Parathyroid adenoma (tissue), 2 donors: Measurements from ENCODE around the gene PTPN3.

Experiments used
- H2AFZ ChIP-seq: fragments of 300-600 bp; sonication (generic); one replicate; pipeline ENCODE4 v1.7.0; 2017; ENCODE audit warnings: antibody characterized with exemption, mild to moderate bottlenecking
- H3K27ac ChIP-seq: fragments of 300-600 bp; sonication (generic); one replicate; pipeline ENCODE4 v1.7.0; 2017
- H3K27me3 ChIP-seq: fragments of 300-600 bp; sonication (generic); one replicate; pipeline ENCODE4 v1.7.0; 2017; ENCODE audit warnings: low read length; ENCODE audit not compliant: control insufficient read depth, insufficient read depth
- H3K36me3 ChIP-seq: fragments of 300-600 bp; sonication (generic); one replicate; pipeline ENCODE4 v1.7.0; 2017; ENCODE audit warnings: low read length; ENCODE audit not compliant: control insufficient read depth, insufficient read depth
- H3K4me1 ChIP-seq: fragments of 300-600 bp; sonication (generic); one replicate; pipeline ENCODE4 v1.7.0; 2017; ENCODE audit warnings: control low read depth
- H3K4me2 ChIP-seq: fragments of 300-600 bp; sonication (generic); one replicate; pipeline ENCODE4 v1.7.0; 2017; ENCODE audit warnings: low read length
- H3K4me3 ChIP-seq: fragments of 300-600 bp; sonication (generic); one replicate; pipeline ENCODE4 v1.7.0; 2017; ENCODE audit warnings: low read depth, low read length
- H3K79me2 ChIP-seq: fragments of 300-600 bp; sonication (generic); one replicate; pipeline ENCODE4 v1.7.0; 2017; ENCODE audit warnings: control low read depth
- H3K9ac ChIP-seq: fragments of 300-600 bp; sonication (generic); one replicate; pipeline ENCODE4 v1.7.0; 2017; ENCODE audit warnings: mild to moderate bottlenecking
- H3K9me3 ChIP-seq: fragments of 300-600 bp; sonication (generic); one replicate; pipeline ENCODE4 v1.7.0; 2017; ENCODE audit warnings: low read length; ENCODE audit not compliant: control insufficient read depth
- TF ChIP-seq, protein P1 (sequence below): fragments of 300-600 bp; sonication (generic); IDR thresholded peaks from one replicate; pipeline ENCODE4 v1.7.0; 2017; ENCODE audit warnings: antibody characterized with exemption, mild to moderate bottlenecking
- donor health status: primary hyperparathyroidism.

The PTPN3 gene

DNA sequence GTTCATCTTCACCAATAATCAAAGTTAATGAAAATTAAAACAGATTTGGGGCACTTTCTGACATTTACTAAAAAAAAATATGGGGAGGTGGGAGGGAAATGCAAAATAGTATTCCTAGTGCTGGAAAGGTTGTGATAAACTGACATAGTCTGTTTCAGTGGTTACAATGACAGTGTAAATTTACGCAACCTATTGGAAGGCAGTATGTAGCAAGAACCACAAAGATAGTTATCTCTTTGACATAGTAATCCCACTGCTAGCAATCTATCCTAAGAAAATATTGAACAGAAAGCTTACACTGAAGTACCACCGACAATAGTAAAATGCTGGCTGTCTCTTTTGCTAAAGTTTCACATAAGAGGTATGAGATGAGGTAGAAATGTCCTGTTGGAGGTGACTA is 162.2 kb downstream of the PTPN3 start:
- no peak overlapping the region for H3K9ac ChIP-seq
- peaks cover 8% of the 10 kb centered on the region for H3K4me1 ChIP-seq
- no peaks in the 10 kb centered on the region for H3K27me3 ChIP-seq
- peak overlapping the region; percentile 29 for H2AFZ ChIP-seq
- H3K9me3 ChIP-seq = no peaks in the 10 kb centered on the region
- no peaks in the 10 kb centered on the region for H3K36me3 ChIP-seq
- H3K4me3 ChIP-seq = no peak overlapping the region
- peak overlapping the region; percentile 12 for H3K27ac ChIP-seq
- no peak overlapping the region for H3K4me2 ChIP-seq
- no peaks in the 10 kb centered on the region for H3K79me2 ChIP-seq
- TF ChIP-seq, protein P1, sequence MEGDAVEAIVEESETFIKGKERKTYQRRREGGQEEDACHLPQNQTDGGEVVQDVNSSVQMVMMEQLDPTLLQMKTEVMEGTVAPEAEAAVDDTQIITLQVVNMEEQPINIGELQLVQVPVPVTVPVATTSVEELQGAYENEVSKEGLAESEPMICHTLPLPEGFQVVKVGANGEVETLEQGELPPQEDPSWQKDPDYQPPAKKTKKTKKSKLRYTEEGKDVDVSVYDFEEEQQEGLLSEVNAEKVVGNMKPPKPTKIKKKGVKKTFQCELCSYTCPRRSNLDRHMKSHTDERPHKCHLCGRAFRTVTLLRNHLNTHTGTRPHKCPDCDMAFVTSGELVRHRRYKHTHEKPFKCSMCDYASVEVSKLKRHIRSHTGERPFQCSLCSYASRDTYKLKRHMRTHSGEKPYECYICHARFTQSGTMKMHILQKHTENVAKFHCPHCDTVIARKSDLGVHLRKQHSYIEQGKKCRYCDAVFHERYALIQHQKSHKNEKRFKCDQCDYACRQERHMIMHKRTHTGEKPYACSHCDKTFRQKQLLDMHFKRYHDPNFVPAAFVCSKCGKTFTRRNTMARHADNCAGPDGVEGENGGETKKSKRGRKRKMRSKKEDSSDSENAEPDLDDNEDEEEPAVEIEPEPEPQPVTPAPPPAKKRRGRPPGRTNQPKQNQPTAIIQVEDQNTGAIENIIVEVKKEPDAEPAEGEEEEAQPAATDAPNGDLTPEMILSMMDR = no peak

DNA sequence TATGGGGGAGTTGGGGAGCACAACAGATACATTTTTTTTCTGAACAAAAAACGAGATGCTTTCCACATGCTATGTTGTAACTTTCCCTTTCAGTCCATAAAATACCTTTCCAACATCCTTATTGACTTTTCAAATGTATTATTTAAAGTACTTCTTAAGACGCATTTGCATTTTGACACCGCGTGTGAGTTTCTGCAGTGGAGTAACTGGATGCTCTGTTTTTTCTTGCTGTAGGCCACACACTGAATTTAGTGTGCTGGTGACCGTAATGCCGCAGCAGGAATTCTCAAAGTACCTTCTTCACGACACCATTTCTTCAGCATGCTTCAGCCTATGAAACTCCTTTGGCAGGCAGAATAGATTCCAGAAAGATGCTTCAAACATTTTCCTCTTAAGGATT is 163.0 kb downstream of the PTPN3 start:
- TF ChIP-seq, protein P1 = no peak
- no peaks in the 10 kb centered on the region for H3K9me3 ChIP-seq

DNA sequence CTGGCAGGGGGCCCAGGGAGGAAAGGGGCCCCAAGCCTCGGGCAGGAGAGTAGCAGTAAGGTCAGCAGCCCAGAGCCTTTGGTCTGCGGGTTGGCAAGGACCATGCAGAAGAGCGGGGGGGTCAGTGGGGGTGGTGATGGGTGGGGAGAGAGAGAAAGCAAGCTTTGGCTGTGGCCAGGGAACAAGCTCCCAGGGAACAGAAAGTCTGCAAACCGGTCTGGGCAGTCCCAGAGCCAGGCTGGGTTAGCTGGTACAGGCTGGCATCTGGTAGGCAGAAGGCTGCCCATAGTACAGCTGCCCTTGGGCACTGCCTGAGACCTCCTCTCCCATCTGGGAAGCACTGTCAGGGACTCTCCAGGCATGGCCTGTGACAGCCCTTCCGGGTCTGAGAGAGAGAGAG is 166.8 kb downstream of the PTPN3 start:
- no peaks in the 10 kb centered on the region for H3K36me3 ChIP-seq
- H3K27ac ChIP-seq = peak overlapping the region; percentile 96
- H3K79me2 ChIP-seq = no peaks in the 10 kb centered on the region
- TF ChIP-seq, protein P1 = no peak
- no peaks in the 10 kb centered on the region for H3K9me3 ChIP-seq
- no peak overlapping the region for H3K9ac ChIP-seq
- peaks cover 23% of the 10 kb centered on the region for H3K4me1 ChIP-seq
- H3K4me2 ChIP-seq = peak overlapping the region; percentile 41
- peak overlapping the region; percentile 70 for H2AFZ ChIP-seq
- peak overlapping the region; percentile 1 for H3K4me3 ChIP-seq
- H3K27me3 ChIP-seq = no peaks in the 10 kb centered on the region

More for the DNA sequence above, 163.0 kb downstream of the PTPN3 start:
- H2AFZ ChIP-seq = no peak overlapping the region
- H3K4me3 ChIP-seq = no peak overlapping the region
- H3K79me2 ChIP-seq = no peaks in the 10 kb centered on the region
- H3K27ac ChIP-seq = no peak overlapping the region
- no peak overlapping the region for H3K4me2 ChIP-seq
- no peaks in the 10 kb centered on the region for H3K27me3 ChIP-seq
- H3K4me1 ChIP-seq = peaks cover 14% of the 10 kb centered on the region
- no peak overlapping the region for H3K9ac ChIP-seq
- H3K36me3 ChIP-seq = no peaks in the 10 kb centered on the region

DNA sequence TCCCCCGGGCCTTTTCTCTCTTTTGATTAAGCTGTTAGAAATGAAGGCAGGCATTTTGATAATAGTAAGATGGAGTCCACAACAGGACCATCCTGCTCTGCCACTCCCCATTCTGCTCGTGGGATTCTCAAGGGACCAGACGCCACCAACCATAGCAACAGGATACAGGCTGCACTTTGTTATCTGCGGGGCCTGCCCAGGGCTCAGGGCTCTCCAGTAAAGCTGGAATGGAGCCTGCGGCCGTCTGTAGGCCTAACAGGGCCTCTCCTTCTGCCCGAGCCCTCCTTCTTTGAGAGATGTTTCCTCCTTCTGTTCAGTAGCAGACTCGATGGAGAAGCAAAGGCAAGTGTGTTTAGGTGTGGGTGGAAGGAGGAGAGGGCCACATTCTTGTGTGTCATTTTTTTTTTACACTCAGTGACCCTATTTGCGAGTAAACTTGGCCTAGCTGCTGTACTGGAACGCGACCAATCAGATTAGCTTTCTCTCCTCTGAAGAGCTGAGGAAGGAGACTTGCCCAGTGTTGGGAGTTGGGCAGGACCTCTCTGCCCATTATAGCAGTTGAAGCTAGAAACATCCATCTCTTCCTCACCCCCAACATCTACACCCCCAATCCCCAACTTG is 168.4 kb downstream of the PTPN3 start:
- Histone ChIP-seq H2AFZ (peak overlapping the region; percentile 73), H3K27me3 (no peaks in the 10 kb centered on the region), H3K4me3 (no peak overlapping the region), H3K9me3 (no peaks in the 10 kb centered on the region), H3K4me1 (peaks cover 18% of the 10 kb centered on the region), H3K27ac (peak overlapping the region; percentile 96), H3K79me2 (no peaks in the 10 kb centered on the region), H3K9ac (no peak overlapping the region), H3K4me2 (peak overlapping the region; percentile 50), H3K36me3 (no peaks in the 10 kb centered on the region)
- TF ChIP-seq, protein P1 = no peak
